WI38 (cell line): Measurements from ENCODE around the gene LRCH4.
"Not testable (repeated sequence)": the region's sequence is repeated elsewhere in the genome, so short reads cannot be mapped to it uniquely, and the experiment has no call there.

Source experiments
- H3K4me3 ChIP-seq: 2 replicates; pipeline ENCODE4 v1.5.1; 2011; ENCODE audit warnings: low read depth, mild to moderate bottlenecking, control low read depth, low read length
- TF ChIP-seq, protein P1 (sequence below): IDR thresholded peaks from 2 replicates; pipeline ENCODE4 v1.5.1; 2012; ENCODE audit warnings: low read depth, mild to moderate bottlenecking, control low read depth, low read length

The LRCH4 gene

DNA sequence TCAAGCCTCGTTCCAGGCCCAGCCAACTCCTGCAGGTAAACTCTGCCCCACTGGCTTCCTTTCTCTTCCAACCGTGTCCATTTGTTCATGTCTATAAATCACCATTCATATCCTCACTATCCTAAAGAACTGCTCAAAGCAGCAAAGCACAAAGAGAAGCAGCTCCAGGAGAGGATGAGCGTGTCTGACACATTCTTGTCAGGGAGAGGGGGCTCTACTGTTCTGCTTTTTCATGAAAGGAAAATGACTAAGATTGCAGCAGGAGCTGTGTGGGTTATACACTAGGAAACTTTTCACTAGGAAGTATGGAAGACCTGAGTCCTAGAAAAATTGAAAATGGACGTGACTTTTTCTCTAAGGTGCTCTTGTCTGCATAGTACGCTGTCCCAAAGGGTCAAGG is 30.2 kb downstream of the LRCH4 start:
- TF ChIP-seq, protein P1, sequence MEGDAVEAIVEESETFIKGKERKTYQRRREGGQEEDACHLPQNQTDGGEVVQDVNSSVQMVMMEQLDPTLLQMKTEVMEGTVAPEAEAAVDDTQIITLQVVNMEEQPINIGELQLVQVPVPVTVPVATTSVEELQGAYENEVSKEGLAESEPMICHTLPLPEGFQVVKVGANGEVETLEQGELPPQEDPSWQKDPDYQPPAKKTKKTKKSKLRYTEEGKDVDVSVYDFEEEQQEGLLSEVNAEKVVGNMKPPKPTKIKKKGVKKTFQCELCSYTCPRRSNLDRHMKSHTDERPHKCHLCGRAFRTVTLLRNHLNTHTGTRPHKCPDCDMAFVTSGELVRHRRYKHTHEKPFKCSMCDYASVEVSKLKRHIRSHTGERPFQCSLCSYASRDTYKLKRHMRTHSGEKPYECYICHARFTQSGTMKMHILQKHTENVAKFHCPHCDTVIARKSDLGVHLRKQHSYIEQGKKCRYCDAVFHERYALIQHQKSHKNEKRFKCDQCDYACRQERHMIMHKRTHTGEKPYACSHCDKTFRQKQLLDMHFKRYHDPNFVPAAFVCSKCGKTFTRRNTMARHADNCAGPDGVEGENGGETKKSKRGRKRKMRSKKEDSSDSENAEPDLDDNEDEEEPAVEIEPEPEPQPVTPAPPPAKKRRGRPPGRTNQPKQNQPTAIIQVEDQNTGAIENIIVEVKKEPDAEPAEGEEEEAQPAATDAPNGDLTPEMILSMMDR = no peak

DNA sequence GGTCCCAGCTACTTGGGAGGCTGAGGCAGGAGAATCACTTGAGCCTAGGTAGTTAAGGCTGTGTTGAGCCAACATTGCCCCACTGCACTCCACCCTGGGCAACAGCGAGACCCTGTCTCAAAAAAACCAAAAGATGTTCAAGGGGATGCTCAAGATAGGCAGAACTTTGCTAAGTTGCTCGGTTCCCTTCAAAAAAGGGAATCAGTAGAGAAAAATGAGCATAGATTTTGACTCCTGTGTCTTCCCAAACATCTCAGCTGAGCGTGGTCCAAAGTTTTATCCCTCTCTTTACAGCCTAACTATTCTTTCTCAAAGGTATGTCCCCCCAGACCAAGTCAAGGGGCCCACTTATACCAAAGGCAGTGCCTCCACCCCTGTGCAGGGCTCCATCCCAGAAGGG is 32.9 kb downstream of the LRCH4 start:
- TF ChIP-seq, protein P1 = no peak
- H3K4me3 ChIP-seq = no peak overlapping the region

More for the DNA sequence above, 30.2 kb downstream of the LRCH4 start:
- no peak overlapping the region for H3K4me3 ChIP-seq

DNA sequence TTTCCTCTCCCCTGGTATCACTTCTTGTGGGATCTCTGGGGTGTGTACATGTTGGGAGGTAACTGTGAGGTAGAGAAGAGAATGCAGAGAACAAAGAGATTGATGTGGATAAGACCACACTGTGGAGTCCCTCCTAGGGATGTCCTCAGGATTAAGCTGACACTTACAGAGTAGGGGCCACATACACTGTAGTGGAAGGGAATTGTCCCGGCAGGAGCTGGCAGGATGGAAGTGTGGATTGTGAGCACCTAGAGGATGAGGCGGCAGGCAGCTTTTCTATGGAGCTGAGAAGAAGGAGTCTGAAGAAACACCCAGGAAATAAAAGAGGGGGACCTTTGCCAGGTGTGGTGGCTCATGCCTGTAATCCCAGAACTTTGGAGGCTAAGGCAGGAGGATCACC is 33.4 kb downstream of the LRCH4 start:
- TF ChIP-seq, protein P1 = no peak
- no peak overlapping the region for H3K4me3 ChIP-seq

DNA sequence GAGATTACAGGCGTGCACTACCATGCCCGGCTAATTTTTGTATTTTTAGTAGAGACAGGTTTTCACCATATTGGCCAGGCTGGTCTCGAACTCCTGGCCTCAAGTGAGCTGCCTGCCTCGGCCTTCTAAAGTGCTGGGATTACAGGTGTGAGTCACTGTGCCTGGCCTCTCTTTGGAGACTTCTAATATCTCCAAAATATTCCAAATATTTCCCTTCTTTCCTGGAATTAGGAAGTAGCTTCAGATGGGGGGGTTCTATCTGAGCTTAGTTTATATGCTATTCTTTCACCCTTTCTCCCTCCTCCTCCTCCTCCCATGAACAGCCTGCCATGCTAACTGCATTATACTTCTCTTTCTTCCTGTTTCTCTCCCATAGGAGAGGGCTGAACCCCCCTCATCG is 37.5 kb downstream of the LRCH4 start:
- H3K4me3 ChIP-seq = not testable (repeated sequence)

DNA sequence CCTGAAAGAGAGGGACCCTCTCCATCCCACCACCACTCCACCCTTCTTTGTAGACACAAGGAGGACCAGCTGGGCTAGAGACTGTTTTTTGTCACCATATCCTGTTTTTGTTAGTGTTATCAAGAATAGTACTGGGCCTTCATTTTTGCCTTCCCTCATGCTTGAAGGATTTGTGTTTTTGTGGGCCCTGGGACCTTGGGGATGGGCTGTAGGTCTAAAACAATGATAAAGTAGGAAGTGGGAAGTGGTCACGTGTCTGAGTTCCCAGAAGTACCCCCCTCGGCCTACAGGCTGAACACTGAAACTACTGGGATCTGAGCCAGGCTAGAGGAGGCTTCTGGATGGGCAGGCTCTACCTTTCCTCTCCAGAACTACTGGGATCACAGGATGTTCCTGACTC is 38.1 kb downstream of the LRCH4 start:
- TF ChIP-seq, protein P1 = no peak
- no peak overlapping the region for H3K4me3 ChIP-seq

DNA sequence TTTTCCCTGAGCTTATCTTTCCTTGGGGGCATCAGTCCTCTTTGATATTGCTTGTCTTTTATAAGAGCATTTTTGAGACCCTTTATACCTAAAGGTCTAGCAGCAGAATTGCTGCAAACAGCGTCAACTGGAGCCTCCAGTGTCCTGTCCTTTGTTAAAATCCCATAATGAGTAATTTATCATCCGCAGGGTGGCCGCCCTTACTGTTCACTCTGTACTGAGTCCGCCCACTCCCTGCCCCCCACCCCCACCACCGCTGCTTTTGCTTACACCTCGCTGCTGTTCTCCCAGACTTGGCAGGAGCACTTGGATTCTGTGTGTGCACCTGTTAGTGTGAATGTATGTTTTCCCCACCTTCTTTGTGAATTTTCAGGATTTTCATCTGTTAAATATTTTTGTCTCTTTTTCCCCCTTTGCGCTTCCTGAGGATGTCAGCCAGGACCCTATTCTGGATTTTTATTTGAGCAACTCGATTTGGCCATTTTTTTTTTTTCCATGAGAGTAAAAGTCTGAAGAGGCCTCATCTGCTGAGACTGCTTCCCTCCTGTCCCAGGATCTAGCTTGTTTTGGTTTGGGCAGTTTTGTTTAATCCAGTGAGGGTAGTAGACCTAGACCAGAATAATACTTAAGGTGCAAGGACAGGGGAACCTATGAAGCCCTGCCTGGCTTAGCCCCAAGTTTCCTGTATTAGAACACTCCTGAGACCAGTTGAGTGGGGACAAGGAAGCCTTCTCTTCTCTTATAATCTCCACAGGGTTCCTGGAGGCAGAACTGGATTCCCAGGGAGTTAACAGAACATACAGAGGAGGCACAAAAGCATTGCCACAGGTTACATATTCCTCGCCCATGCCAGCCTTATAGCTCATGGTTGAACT is 38.8 kb downstream of the LRCH4 start:
- TF ChIP-seq, protein P1 = no peak
- H3K4me3 ChIP-seq = no peak overlapping the region

DNA sequence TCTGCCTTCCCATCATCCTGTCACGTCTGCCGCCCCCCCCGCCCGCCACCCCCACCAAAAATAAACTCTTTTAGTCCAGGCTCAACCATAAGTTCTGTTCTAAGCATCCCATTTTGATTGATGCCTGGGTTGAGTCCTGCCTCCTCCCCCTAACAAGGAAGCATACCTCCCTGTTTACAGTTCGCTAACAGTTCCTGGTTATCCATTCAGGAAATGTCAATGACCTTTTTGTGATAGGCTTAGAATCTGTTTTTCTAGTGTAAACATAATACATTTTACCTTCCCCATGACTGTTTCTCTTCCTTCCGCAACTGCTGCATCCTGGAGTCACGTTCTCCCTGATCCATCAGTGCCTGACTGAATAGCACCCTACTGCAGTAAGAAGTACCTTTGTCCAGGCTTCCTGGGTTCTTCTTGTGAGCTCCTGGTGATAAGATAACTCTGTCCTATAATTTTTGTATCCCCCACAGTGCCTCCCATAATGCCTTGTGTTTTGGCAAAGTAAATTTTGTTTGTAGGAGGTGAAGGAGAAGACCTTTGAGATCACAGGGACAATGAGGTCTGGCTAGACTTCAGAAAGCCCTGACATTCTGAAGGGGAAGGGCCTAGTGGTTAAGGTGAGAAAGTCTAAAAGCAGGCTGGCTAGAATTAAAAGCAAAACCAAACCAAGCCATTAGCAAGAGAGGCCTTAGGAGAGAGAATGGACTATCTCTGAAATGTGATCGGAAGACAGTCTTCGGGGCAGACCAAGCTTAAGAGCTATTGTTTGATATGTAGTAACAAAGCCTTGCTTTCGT is 39.6 kb downstream of the LRCH4 start:
- 0 out of 2 replicates have a peak overlapping the region, but pooled peaks have one; percentile 13 for H3K4me3 ChIP-seq
- TF ChIP-seq, protein P1 = no peak
